GM12865 (cell line): ENCODE results near the gene GPX7.

Experiments
- DNase-seq: peaks from one replicate; pipeline ENCODE4 v3.0.0; 2010; ENCODE audit warnings: low read depth
- H3K4me3 ChIP-seq: 2 replicates; pipeline ENCODE4 v1.5.1; 2011; ENCODE audit warnings: mild to moderate bottlenecking, low read depth, low read length, control low read depth
- TF ChIP-seq, protein P1 (sequence below): IDR thresholded peaks from 2 replicates; pipeline ENCODE4 v1.5.1; 2011; ENCODE audit warnings: low read length, control low read depth, low read depth, inconsistent platforms; ENCODE audit not compliant: insufficient read depth; ENCODE audit errors: missing control alignments

The GPX7 gene

GRCh38 chr1:52582116-52582696, 20.0 kb upstream of the GPX7 start:
- no peak for DNase-seq
- no peak overlapping the region for H3K4me3 ChIP-seq
- TF ChIP-seq, protein P1, sequence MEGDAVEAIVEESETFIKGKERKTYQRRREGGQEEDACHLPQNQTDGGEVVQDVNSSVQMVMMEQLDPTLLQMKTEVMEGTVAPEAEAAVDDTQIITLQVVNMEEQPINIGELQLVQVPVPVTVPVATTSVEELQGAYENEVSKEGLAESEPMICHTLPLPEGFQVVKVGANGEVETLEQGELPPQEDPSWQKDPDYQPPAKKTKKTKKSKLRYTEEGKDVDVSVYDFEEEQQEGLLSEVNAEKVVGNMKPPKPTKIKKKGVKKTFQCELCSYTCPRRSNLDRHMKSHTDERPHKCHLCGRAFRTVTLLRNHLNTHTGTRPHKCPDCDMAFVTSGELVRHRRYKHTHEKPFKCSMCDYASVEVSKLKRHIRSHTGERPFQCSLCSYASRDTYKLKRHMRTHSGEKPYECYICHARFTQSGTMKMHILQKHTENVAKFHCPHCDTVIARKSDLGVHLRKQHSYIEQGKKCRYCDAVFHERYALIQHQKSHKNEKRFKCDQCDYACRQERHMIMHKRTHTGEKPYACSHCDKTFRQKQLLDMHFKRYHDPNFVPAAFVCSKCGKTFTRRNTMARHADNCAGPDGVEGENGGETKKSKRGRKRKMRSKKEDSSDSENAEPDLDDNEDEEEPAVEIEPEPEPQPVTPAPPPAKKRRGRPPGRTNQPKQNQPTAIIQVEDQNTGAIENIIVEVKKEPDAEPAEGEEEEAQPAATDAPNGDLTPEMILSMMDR = no peak

GRCh38 chr1:52585474-52585873, 16.7 kb upstream of the GPX7 start:
- no peak overlapping the region for H3K4me3 ChIP-seq
- DNase-seq = no peak
- TF ChIP-seq, protein P1 = no peak

DNA sequence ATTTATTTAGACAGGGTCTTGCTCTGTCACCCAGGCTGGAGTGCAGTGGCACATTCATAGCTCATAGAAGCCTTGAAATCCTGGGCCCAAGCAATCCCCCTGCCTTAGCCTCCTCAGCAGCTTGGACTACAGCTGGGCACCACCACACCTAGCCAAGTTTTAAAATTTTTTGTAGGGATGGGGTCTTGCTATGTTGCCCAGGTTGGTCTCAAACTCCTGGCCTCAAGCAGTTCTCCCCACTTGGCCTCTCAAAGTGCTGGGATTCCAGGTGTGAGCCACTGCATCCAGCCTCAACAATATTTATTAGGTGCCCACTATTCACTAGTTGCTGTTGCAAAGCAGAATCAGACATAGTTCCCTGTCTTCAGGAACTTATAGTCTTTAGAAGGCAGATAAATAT, 14.1 kb upstream of the GPX7 start:
- no peak overlapping the region for H3K4me3 ChIP-seq
- TF ChIP-seq, protein P1 = no peak
- DNase-seq = no peak

- DNase-seq = no peak
- TF ChIP-seq, protein P1 = no peak
- no peak overlapping the region for H3K4me3 ChIP-seq
Observed at GRCh38 chr1:52588535-52588934, 13.6 kb upstream of the GPX7 start.

DNA sequence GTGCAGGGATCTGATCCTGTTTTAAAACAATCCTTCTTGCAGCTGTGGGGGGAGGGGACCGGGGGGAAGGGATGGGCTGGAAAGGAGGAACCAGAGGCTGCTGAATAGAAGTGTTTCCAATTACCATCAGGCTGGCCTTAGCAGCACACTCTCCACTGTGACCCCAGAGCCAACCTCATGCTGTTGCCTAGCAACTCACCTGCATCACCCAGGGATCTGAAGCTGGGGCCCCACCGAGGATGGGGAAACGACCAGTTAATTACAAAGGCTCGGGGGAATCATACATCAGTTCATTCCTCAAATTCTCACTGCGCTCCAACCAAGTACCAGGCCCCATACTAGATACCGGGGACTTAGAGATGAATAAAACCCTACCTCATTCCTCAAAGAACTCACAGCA, 11.9 kb upstream of the GPX7 start:
- TF ChIP-seq, protein P1 = no peak
- H3K4me3 ChIP-seq = no peak overlapping the region
- no peak for DNase-seq

GRCh38 chr1:52592637-52593323, 9.4 kb upstream of the GPX7 start:
- TF ChIP-seq, protein P1 = no peak
- H3K4me3 ChIP-seq = no peak overlapping the region
- DNase-seq = no peak

GRCh38 chr1:52593495-52593894, 8.7 kb upstream of the GPX7 start:
- DNase-seq = no peak
- TF ChIP-seq, protein P1 = no peak
- H3K4me3 ChIP-seq = no peak overlapping the region
